Measurements from ENCODE around the gene AREL1.

The AREL1 gene

GRCh38 chr14:74697543-74697942, 15.3 kb downstream of the AREL1 start:
- DNase-seq (ENCODE audit: low spot score) = no peak

GRCh38 chr14:74697011-74697410, 15.9 kb downstream of the AREL1 start:
- no peak for DNase-seq (ENCODE audit: low spot score)

- no peak for DNase-seq (ENCODE audit: low spot score)
Observed at GRCh38 chr14:74695406-74695805, 17.5 kb downstream of the AREL1 start.

- no peak for DNase-seq (ENCODE audit: low spot score)
Observed at GRCh38 chr14:74693191-74693590, 19.7 kb downstream of the AREL1 start.

- no peak for DNase-seq (ENCODE audit: low spot score)
Observed at GRCh38 chr14:74691456-74691855, 21.4 kb downstream of the AREL1 start.

GRCh38 chr14:74685921-74686678, 26.8 kb downstream of the AREL1 start:
- no peak for DNase-seq (ENCODE audit: low spot score)

GRCh38 chr14:74685056-74685455, 27.8 kb downstream of the AREL1 start:
- no peak for DNase-seq (ENCODE audit: low spot score)

- DNase-seq (ENCODE audit: low spot score) = no peak
Observed at GRCh38 chr14:74684434-74684833, 28.4 kb downstream of the AREL1 start.

GRCh38 chr14:74683406-74683805, 29.5 kb downstream of the AREL1 start:
- no peak for DNase-seq (ENCODE audit: low spot score)

- DNase-seq (ENCODE audit: low spot score) = peak; percentile 70
Observed at GRCh38 chr14:74682169-74682952, 30.5 kb downstream of the AREL1 start.

GRCh38 chr14:74675219-74675618, 37.7 kb downstream of the AREL1 start:
- DNase-seq (ENCODE audit: low spot score) = no peak

- DNase-seq (ENCODE audit: low spot score) = no peak
Observed at GRCh38 chr14:74673768-74674167, 39.1 kb downstream of the AREL1 start.

GRCh38 chr14:74671789-74672188, 41.1 kb downstream of the AREL1 start:
- DNase-seq (ENCODE audit: low spot score) = no peak

- DNase-seq (ENCODE audit: low spot score) = no peak
Observed at GRCh38 chr14:74670726-74671411, 42.0 kb downstream of the AREL1 start.

GRCh38 chr14:74669846-74670245, 43.0 kb downstream of the AREL1 start:
- no peak for DNase-seq (ENCODE audit: low spot score)

GRCh38 chr14:74669256-74669655, 43.6 kb downstream of the AREL1 start:
- no peak for DNase-seq (ENCODE audit: low spot score)

- DNase-seq (ENCODE audit: low spot score) = no peak
Observed at GRCh38 chr14:74667758-74668157, 45.1 kb downstream of the AREL1 start.

- no peak for DNase-seq (ENCODE audit: low spot score)
Observed at GRCh38 chr14:74664717-74665116, 48.2 kb downstream of the AREL1 start.

GRCh38 chr14:74663884-74664283, 49.0 kb downstream of the AREL1 start:
- no peak for DNase-seq (ENCODE audit: low spot score)

- DNase-seq (ENCODE audit: low spot score) = no peak
Observed at GRCh38 chr14:74661726-74662450, 51.0 kb downstream of the AREL1 start.

GRCh38 chr14:74660863-74661262, 52.0 kb downstream of the AREL1 start:
- DNase-seq (ENCODE audit: low spot score) = no peak

GRCh38 chr14:74660167-74660566, 52.7 kb downstream of the AREL1 start:
- DNase-seq (ENCODE audit: low spot score) = no peak
